ELR (cell line): ENCODE results near the gene TMC5.
"Not testable (repeated sequence)": the region's sequence is repeated elsewhere in the genome, so short reads cannot be mapped to it uniquely, and the experiment has no call there.

ENCODE experiments used
- DNase-seq: peaks from one replicate; pipeline ENCODE4 v3.0.0-alpha.2; 2015; ENCODE audit warnings: low read depth

TMC5 gene

GRCh38 chr16:19417640-19418039, at the start of gene TMC5:
TSS of gene TMC5 (plus strand) at chr16:19417883. CDS start at chr16:19440039, 22,156 bp downstream.
- no peak for DNase-seq

- not testable (repeated sequence) for DNase-seq
Measured at GRCh38 chr16:19372541-19372940, 45.1 kb upstream of the TMC5 start.

GRCh38 chr16:19374402-19374801, 43.3 kb upstream of the TMC5 start:
- DNase-seq: no peak

- DNase-seq: peak; percentile 63
Measured at GRCh38 chr16:19375561-19376158, 42.0 kb upstream of the TMC5 start.

- no peak for DNase-seq
Measured at GRCh38 chr16:19377864-19378263, 39.8 kb upstream of the TMC5 start.

GRCh38 chr16:19378511-19378910, 39.2 kb upstream of the TMC5 start:
- no peak for DNase-seq

- DNase-seq: no peak
Measured at GRCh38 chr16:19379838-19380237, 37.8 kb upstream of the TMC5 start.

GRCh38 chr16:19380328-19380727, 37.4 kb upstream of the TMC5 start:
- DNase-seq: no peak

- DNase-seq: no peak
Measured at GRCh38 chr16:19382084-19382801, 35.4 kb upstream of the TMC5 start.

GRCh38 chr16:19382887-19383816, 34.5 kb upstream of the TMC5 start:
- DNase-seq: no peak

GRCh38 chr16:19384656-19385055, 33.0 kb upstream of the TMC5 start:
- DNase-seq: no peak

- DNase-seq: no peak
Measured at GRCh38 chr16:19386525-19386924, 31.2 kb upstream of the TMC5 start.

GRCh38 chr16:19389246-19389645, 28.4 kb upstream of the TMC5 start:
- DNase-seq: peak; percentile 65

- not testable (repeated sequence) for DNase-seq
Measured at GRCh38 chr16:19391185-19391776, 26.4 kb upstream of the TMC5 start.

- DNase-seq: no peak
Measured at GRCh38 chr16:19392352-19392751, 25.3 kb upstream of the TMC5 start.

- DNase-seq: peak; percentile 64
Measured at GRCh38 chr16:19393226-19394111, 24.2 kb upstream of the TMC5 start.

GRCh38 chr16:19395646-19396267, 21.9 kb upstream of the TMC5 start:
- DNase-seq: not testable (repeated sequence)

- no peak for DNase-seq
Measured at GRCh38 chr16:19396555-19397011, 21.1 kb upstream of the TMC5 start.

- not testable (repeated sequence) for DNase-seq
Measured at GRCh38 chr16:19397373-19397772, 20.3 kb upstream of the TMC5 start.

GRCh38 chr16:19400711-19401110, 17.0 kb upstream of the TMC5 start:
- peak; percentile 9 for DNase-seq
